GM21576 (cell line): Measurements from ENCODE around the gene ALDH16A1.

Source experiments
- ATAC-seq: cut with Tn5 transposase; IDR thresholded peaks from one replicate; pipeline ENCODE4 v1.9.1; 2021; ENCODE audit warnings: mild to moderate bottlenecking, moderate library complexity; ENCODE audit not compliant: unreplicated experiment

Gene ALDH16A1

GRCh38 chr19:49453013-49453756 lies at the start of gene ALDH16A1:
Gene ALDH16A1 (plus strand): TSS chr19:49453225. CDS start chr19:49453332, 107 bp downstream.
- ATAC-seq: peak; percentile 78

- ATAC-seq: no peak
Observed at GRCh38 chr19:49403404-49404187, 49.4 kb upstream of the ALDH16A1 start.

GRCh38 chr19:49407079-49407478 lies 45.9 kb upstream of the ALDH16A1 start:
- no peak for ATAC-seq

- no peak for ATAC-seq
Observed at GRCh38 chr19:49407482-49408015, 45.5 kb upstream of the ALDH16A1 start.

GRCh38 chr19:49408816-49409440 lies 44.1 kb upstream of the ALDH16A1 start:
- no peak for ATAC-seq

- no peak for ATAC-seq
Observed at GRCh38 chr19:49409441-49410029, 43.5 kb upstream of the ALDH16A1 start.

- ATAC-seq: no peak
Observed at GRCh38 chr19:49411681-49412326, 41.2 kb upstream of the ALDH16A1 start.

GRCh38 chr19:49413348-49413747 lies 39.7 kb upstream of the ALDH16A1 start:
- ATAC-seq: no peak

- no peak for ATAC-seq
Observed at GRCh38 chr19:49414256-49414655, 38.8 kb upstream of the ALDH16A1 start.

- no peak for ATAC-seq
Observed at GRCh38 chr19:49415102-49415809, 37.8 kb upstream of the ALDH16A1 start.

- no peak for ATAC-seq
Observed at GRCh38 chr19:49415810-49416200, 37.2 kb upstream of the ALDH16A1 start.

GRCh38 chr19:49417088-49417487 lies 35.9 kb upstream of the ALDH16A1 start:
- ATAC-seq: no peak

- ATAC-seq: no peak
Observed at GRCh38 chr19:49418511-49418910, 34.5 kb upstream of the ALDH16A1 start.

- ATAC-seq: no peak
Observed at GRCh38 chr19:49419173-49419572, 33.9 kb upstream of the ALDH16A1 start.

GRCh38 chr19:49420227-49420626 lies 32.8 kb upstream of the ALDH16A1 start:
- no peak for ATAC-seq

- no peak for ATAC-seq
Observed at GRCh38 chr19:49421039-49421877, 31.8 kb upstream of the ALDH16A1 start.

GRCh38 chr19:49421878-49422202 lies 31.2 kb upstream of the ALDH16A1 start:
- ATAC-seq: no peak

GRCh38 chr19:49422407-49423070 lies 30.5 kb upstream of the ALDH16A1 start:
- ATAC-seq: no peak
